VCaP (cell line): Measurements from ENCODE around the gene DEDD2.

Source experiments
- H3K27ac ChIP-seq: fragments of 450-650 bp; 2 replicates; pipeline ENCODE4 v1.5.1; 2017
- TF ChIP-seq, protein P1 (sequence below): fragments of 450-650 bp; conservative IDR thresholded peaks from 2 replicates; pipeline ENCODE4 v1.5.1; 2017; ENCODE audit warnings: mild to moderate bottlenecking, moderate library complexity

The DEDD2 gene

DNA sequence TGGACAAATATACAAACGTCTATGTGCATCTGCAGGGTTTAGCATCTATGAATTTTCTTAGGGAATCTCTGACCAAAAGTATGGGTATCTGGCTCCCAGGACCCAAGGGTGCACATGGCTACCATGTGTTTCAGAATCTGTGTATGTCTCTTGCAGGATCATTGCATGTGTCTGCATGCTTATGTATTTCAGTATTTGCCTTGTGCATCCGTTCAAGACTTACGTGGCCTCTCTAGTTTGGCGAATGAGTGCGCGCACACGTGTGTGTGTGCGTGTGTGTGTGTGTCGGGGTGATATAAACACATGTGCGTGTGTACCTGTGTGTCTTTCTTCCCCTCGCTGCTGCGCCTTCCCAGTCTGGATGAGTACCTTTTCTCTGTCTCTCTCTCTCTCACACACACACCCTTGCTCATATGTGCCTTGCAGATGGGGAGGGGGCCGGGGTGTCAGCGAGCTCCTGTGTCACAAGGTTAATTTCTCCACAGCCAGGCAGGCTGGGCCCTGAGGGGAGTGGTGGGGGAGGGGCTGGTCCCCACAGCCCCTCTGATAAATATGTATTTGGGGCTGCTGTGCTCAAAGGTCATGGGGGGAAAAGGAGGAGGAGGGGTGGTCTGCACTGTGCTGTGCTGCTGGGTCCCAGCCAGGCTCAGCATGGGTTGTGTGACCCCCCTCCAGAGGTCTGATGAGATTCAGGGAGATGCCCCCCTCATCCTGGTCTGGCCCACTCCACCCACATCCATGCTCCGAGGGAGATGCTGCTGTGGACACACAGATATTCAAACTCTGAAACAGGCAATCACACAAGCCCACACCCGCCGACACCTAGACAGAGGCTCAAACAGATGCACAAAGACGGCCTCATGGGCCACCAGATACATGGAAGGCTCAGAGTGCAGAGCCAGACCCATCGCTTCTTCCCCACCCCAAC is 47.7 kb downstream of the DEDD2 start:
- TF ChIP-seq, protein P1, sequence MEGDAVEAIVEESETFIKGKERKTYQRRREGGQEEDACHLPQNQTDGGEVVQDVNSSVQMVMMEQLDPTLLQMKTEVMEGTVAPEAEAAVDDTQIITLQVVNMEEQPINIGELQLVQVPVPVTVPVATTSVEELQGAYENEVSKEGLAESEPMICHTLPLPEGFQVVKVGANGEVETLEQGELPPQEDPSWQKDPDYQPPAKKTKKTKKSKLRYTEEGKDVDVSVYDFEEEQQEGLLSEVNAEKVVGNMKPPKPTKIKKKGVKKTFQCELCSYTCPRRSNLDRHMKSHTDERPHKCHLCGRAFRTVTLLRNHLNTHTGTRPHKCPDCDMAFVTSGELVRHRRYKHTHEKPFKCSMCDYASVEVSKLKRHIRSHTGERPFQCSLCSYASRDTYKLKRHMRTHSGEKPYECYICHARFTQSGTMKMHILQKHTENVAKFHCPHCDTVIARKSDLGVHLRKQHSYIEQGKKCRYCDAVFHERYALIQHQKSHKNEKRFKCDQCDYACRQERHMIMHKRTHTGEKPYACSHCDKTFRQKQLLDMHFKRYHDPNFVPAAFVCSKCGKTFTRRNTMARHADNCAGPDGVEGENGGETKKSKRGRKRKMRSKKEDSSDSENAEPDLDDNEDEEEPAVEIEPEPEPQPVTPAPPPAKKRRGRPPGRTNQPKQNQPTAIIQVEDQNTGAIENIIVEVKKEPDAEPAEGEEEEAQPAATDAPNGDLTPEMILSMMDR: no peak
- H3K27ac ChIP-seq: no peak overlapping the region

DNA sequence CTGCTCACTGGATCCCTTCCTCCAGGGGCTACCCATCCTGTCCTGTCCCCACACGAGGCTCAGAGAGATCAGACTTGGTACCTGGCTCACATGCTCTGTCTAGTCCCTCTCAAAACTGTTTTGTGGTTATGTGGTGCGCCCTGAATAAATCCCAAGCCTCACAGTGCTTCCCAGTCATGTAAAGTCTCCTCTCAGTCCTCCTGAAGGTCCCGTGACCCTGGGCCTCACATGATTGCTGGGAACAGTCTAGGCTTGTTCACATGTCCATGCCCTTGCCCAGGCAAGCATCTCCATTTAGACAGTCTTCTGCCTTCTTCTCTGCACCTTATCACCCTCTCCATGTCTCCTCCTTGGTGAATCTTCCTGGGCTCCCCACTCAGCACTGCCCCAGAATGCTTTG is 49.3 kb downstream of the DEDD2 start:
- TF ChIP-seq, protein P1: no peak
- no peak overlapping the region for H3K27ac ChIP-seq

DNA sequence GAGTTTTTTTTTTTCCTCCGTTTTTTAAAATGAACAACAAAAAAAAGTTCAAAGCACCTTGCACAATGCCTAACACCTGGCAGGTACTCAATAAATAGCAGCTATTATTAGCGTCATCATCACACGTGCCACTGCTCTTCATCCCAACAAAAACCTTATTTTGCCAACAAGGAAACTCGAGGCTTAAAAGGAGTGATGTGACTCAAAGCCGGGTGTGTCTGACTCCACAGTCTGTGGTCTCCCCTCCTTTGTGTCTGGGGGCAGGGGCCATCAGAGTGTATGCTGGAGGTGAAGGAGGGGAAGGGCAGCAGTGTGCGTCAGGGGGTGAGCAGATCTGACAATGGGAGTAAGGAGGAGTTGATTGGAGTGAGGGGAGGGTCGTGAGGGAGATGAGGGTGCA is 51.2 kb downstream of the DEDD2 start:
- H3K27ac ChIP-seq: no peak overlapping the region
- TF ChIP-seq, protein P1: no peak

DNA sequence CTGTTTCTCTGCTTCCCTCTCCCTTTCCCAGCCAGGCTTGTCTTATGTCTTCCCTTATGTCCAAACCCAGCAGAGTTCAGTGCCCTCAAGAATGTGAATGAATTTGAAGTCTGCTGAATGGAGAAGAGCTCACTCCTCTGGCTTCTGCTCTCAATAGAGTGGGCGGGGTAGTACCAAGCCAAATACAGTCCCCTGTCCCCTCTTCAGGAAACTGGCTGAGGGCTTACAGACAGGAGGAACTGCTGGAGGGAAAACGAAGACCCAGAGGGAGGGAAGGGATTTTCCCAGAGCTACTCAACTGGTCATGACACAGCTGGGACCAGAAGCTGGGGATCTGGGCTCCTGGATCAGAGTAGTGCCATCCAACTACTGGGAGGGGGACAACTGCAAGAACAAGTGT is 52.3 kb downstream of the DEDD2 start:
- H3K27ac ChIP-seq: no peak overlapping the region
- TF ChIP-seq, protein P1: no peak

DNA sequence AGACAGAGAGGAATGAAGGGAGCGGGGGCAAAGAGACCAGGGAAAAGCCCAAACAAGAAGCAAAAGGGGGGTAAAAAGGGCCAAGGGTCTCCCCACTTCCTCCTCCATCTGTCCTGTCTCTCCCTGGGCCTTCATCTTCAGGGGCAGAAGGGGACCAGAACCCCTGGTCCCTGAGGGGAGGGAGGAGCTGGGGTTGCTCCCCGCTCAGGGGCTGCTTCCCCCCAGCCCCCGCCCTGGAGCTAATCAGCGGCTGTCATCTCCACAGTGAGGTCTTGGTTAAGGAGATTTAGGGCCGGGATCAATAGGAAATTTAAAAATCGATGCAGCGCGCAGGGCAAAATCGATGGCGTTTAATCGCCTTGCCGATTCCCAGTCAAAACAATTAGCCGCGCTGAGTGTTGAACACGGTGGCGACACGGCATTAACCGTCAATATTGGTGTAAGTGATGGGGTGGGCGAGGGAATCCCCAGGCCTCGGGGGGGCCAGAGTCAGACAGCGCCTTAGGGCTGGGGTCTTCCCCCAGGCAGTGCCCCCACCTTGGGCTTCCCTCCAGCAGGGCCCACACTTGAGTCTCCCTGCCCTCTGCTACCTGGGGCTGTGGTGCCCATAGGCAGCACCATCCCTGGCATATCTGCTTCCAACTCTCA is 55.7 kb downstream of the DEDD2 start:
- TF ChIP-seq, protein P1: no peak
- H3K27ac ChIP-seq: no peak overlapping the region

DNA sequence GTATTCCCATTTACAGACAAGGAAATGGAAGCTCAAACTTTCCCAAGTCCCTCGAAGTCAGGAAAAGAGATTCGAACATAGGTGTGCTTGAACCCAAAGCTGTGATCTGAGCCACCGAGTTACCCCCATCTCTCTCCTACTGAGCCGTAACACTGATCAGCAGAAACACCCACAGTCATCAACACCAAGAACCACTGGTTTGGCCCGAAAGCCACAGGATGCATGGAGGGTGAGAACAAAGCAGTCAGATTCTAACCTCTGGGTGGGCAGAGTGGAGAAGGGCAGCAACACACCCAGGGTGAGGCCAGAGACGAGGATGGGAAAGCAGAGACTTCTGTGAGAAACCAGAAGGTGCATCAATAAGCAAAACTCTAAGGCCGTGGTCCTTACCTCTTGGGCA is 57.5 kb downstream of the DEDD2 start:
- no peak overlapping the region for H3K27ac ChIP-seq
- TF ChIP-seq, protein P1: no peak

DNA sequence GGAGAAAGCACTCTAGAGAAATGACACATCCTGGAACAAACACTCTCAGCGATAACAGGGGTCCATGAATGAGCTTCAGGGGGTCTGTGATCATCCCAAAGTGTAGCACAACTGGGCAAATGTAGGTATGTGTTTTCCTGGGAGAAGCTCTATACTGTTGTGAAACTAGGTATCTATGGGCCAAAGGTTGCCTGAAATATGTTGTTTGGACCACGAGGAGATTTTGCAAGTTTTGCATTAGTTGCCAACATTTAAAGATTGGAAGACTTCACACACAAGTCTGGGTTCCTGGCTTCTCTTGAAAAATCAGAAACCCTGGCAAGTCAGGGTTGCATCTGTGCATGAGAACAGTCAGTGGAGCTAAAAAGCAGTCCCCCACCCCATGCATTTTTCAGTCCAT is 58.6 kb downstream of the DEDD2 start:
- no peak overlapping the region for H3K27ac ChIP-seq
- TF ChIP-seq, protein P1: no peak
